Activated CD4-positive, alpha-beta memory T cell treated with anti-CD3 and anti-CD28 coated beads for 36 hours (primary cell): ENCODE results near the gene VPS37D. TPM values are rescaled to one million over a fixed set of nuclear protein-coding genes. Genes with fewer than 3 reads are reported as not detected.
A peak's percentile ranks its signal among the peaks of the same experiment; 100 is the strongest.
"Not testable (repeated sequence)": the region's sequence is repeated elsewhere in the genome, so short reads cannot be mapped to it uniquely, and the experiment has no call there.

ENCODE experiments used
- CTCF ChIA-PET: fragments of 350-600 bp; sonication (Branson Sonifier 250); formaldehyde crosslinking; loops from one replicate; lab custom pipeline; 2021; ENCODE audit warnings: antibody characterized with exemption, inconsistent platforms; lab: Charles Lee
- POLR2A ChIA-PET: fragments of 350-600 bp; sonication (Branson Sonifier 250); formaldehyde crosslinking; loops from one replicate; lab custom pipeline; 2021; ENCODE audit warnings: antibody characterized with exemption; lab: Charles Lee
- DNase-seq: peaks from one replicate; pipeline ENCODE4 v3.0.0-alpha.2; 2020
- H3K27ac Mint-ChIP-seq: one replicate; pipeline ENCODE4 v1.8.0; 2021; ENCODE audit warnings: mixed read lengths
- H3K27me3 Mint-ChIP-seq: one replicate; pipeline ENCODE4 v1.8.0; 2021; ENCODE audit warnings: mixed read lengths
- H3K36me3 Mint-ChIP-seq: one replicate; pipeline ENCODE4 v1.8.0; 2021; ENCODE audit warnings: mixed read lengths
- H3K4me1 Mint-ChIP-seq: one replicate; pipeline ENCODE4 v1.8.0; 2021; ENCODE audit warnings: low read depth, mixed read lengths
- H3K4me3 Mint-ChIP-seq: one replicate; pipeline ENCODE4 v1.8.0; 2021; ENCODE audit warnings: mild to moderate bottlenecking, mixed read lengths
- H3K9me3 Mint-ChIP-seq: one replicate; pipeline ENCODE4 v1.8.0; 2021; ENCODE audit warnings: mixed read lengths
- intact Hi-C: fragments of 100-400 bp; cut with micrococcal nuclease; formaldehyde crosslinking; loops from one replicate; pipeline ENCODE4 v1.15.1; 2023
- total RNA-seq, 2 experiments: library from RNA; stranded (reverse); gene quantifications; one replicate each; pipeline ENCODE4 v1.2.3, GENCODE V29; 2021

Gene VPS37D
- total RNA-seq, 2 experiments from 2014 or later, result 0.22 to 0.26 TPM

GRCh38 chr7:73715648-73716317 is 48.2 kb downstream of the VPS37D start:
- no peaks in the 10 kb centered on the region for H3K27me3 Mint-ChIP-seq
- DNase-seq, result peak; percentile 89
- intact Hi-C loops, result loop anchor here (1.0 to 5.0 kb wide), 2 partner anchors 9 to 137 kb away; no protein-coding TSS in a partner anchor
- peak overlapping the region; percentile 69 for H3K27ac Mint-ChIP-seq
- peaks cover 40% of the 10 kb centered on the region for H3K4me1 Mint-ChIP-seq
- H3K9me3 Mint-ChIP-seq, result no peaks in the 10 kb centered on the region
- peak overlapping the region; percentile 35 for H3K4me3 Mint-ChIP-seq
- CTCF ChIA-PET, result interaction anchor here (1.0 to 3.3 kb wide), 5 partner anchors 9 to 109 kb away, joined by 4 to 20 read pairs (median 5); partner anchors contain the start of genes ABHD11 and VPS37D
- POLR2A ChIA-PET, result interaction anchor here (1.7 to 3.6 kb wide), 2 partner anchors 9 to 12 kb away, joined by 8 to 18 read pairs; no protein-coding TSS in a partner anchor
- peaks cover 6% of the 10 kb centered on the region for H3K36me3 Mint-ChIP-seq

GRCh38 chr7:73716318-73716890 is 48.8 kb downstream of the VPS37D start:
- CTCF ChIA-PET, result interaction anchor here (0.9 to 3.3 kb wide), 6 partner anchors 9 to 109 kb away, joined by 3 to 20 read pairs (median 5); partner anchors contain the start of genes ABHD11 and VPS37D
- POLR2A ChIA-PET, result interaction anchor here (0.5 to 3.6 kb wide), 5 partner anchors 10 to 90 kb away, joined by 3 to 18 read pairs (median 7); partner anchors contain the start of gene ABHD11

GRCh38 chr7:73717025-73717807 is 49.6 kb downstream of the VPS37D start:
- ChIA-PET CTCF (interaction anchor here (0.9 to 3.3 kb wide), 6 partner anchors 15 to 110 kb away, joined by 3 to 20 read pairs (median 5); partner anchors contain the start of genes ABHD11 and VPS37D), POLR2A (interaction anchor here (0.5 to 3.6 kb wide), 5 partner anchors 11 to 195 kb away, joined by 3 to 18 read pairs (median 3); partner anchors contain the start of genes ABHD11 and BAZ1B)
- Mint-ChIP-seq H3K9me3 (no peaks in the 10 kb centered on the region), H3K27me3 (no peaks in the 10 kb centered on the region), H3K4me3 (peak overlapping the region; percentile 68), H3K27ac (peak overlapping the region; percentile 62), H3K4me1 (peaks cover 40% of the 10 kb centered on the region), H3K36me3 (peaks cover 6% of the 10 kb centered on the region)
- intact Hi-C loops, result loop anchor here (5.0 kb wide), 1 partner anchor 135 kb away; no protein-coding TSS in a partner anchor
- no peak for DNase-seq

More at GRCh38 chr7:73716318-73716890, 48.8 kb downstream of the VPS37D start:
- Mint-ChIP-seq H3K36me3 (peaks cover 6% of the 10 kb centered on the region), H3K4me3 (peak overlapping the region; percentile 7), H3K9me3 (no peaks in the 10 kb centered on the region), H3K4me1 (peaks cover 40% of the 10 kb centered on the region), H3K27me3 (no peaks in the 10 kb centered on the region), H3K27ac (peak overlapping the region; percentile 28)
- intact Hi-C loops, result loop anchor here (5.0 kb wide), 1 partner anchor 136 kb away; no protein-coding TSS in a partner anchor
- no peak for DNase-seq

GRCh38 chr7:73717991-73718405 is 50.4 kb downstream of the VPS37D start:
- Mint-ChIP-seq H3K4me3 (peak overlapping the region; percentile 68), H3K36me3 (peaks cover 6% of the 10 kb centered on the region), H3K4me1 (peaks cover 36% of the 10 kb centered on the region), H3K27me3 (no peaks in the 10 kb centered on the region), H3K9me3 (no peaks in the 10 kb centered on the region), H3K27ac (peak overlapping the region; percentile 62)
- DNase-seq, result peak; percentile 91
- ChIA-PET CTCF (interaction anchor here (1.0 to 3.3 kb wide), 3 partner anchors 17 to 111 kb away, joined by 5 to 20 read pairs (median 10); no protein-coding TSS in a partner anchor), POLR2A (interaction anchor here (2.0 to 3.6 kb wide), 2 partner anchors 14 to 20 kb away, joined by 7 to 18 read pairs; partner anchors contain the start of gene ABHD11)
- intact Hi-C loops, result loop anchor here (1.0 to 5.0 kb wide), 7 partner anchors 15 to 140 kb away; partner anchors contain the start of genes ABHD11, BUD23, DNAJC30 and TBL2

GRCh38 chr7:73718438-73718881 is 50.8 kb downstream of the VPS37D start:
- Mint-ChIP-seq H3K4me3 (peak overlapping the region; percentile 68), H3K27me3 (no peaks in the 10 kb centered on the region), H3K9me3 (no peaks in the 10 kb centered on the region), H3K36me3 (peaks cover 6% of the 10 kb centered on the region), H3K27ac (peak overlapping the region; percentile 62), H3K4me1 (peaks cover 34% of the 10 kb centered on the region)
- POLR2A ChIA-PET, result interaction anchor here (2.0 to 3.6 kb wide), 2 partner anchors 15 to 20 kb away, joined by 7 to 18 read pairs; partner anchors contain the start of gene ABHD11
- DNase-seq, result peak; percentile 56
- intact Hi-C loops, result loop anchor here (1.0 to 5.0 kb wide), 7 partner anchors 16 to 140 kb away; partner anchors contain the start of genes ABHD11, BUD23, DNAJC30 and TBL2
- CTCF ChIA-PET, result interaction anchor here (1.0 to 3.3 kb wide), 3 partner anchors 17 to 111 kb away, joined by 5 to 20 read pairs (median 10); no protein-coding TSS in a partner anchor

- intact Hi-C loops, result loop anchor here (1.0 to 5.0 kb wide), 7 partner anchors 15 to 141 kb away; partner anchors contain the start of genes ABHD11, BUD23, DNAJC30 and TBL2
- H3K27me3 Mint-ChIP-seq, result no peaks in the 10 kb centered on the region
- peak within 1 kb of the TSS; percentile 70 for H3K4me3 Mint-ChIP-seq
- peaks cover 34% of the 10 kb centered on the region for H3K4me1 Mint-ChIP-seq
- H3K27ac Mint-ChIP-seq, result peak within 1 kb of the TSS; percentile 62
- H3K36me3 Mint-ChIP-seq, result peaks cover 6% of the 10 kb centered on the region
- ChIA-PET POLR2A (interaction anchor here (0.8 kb wide), 1 partner anchor 57 kb away, joined by 3 read pairs; no protein-coding TSS in a partner anchor), CTCF (interaction anchor here (0.6 to 2.3 kb wide), 3 partner anchors 16 to 112 kb away, joined by 3 to 12 read pairs (median 11); no protein-coding TSS in a partner anchor)
- H3K9me3 Mint-ChIP-seq, result no peaks in the 10 kb centered on the region
- DNase-seq, result peak; percentile 81
Observed at GRCh38 chr7:73718905-73719805, 51.5 kb downstream of the VPS37D start, which contains the start of gene STX1A. STX1A (minus strand) TSS chr7:73719669; CDS start chr7:73719631, 38 bp downstream.

GRCh38 chr7:73719806-73720169 is 52.2 kb downstream of the VPS37D start:
- DNase-seq, result no peak
- intact Hi-C loops, result loop anchor here (2.0 to 5.0 kb wide), 3 partner anchors 17 to 133 kb away; partner anchors contain the start of gene VPS37D
- Mint-ChIP-seq H3K4me3 (peak overlapping the region; percentile 70), H3K9me3 (no peaks in the 10 kb centered on the region), H3K36me3 (peaks cover 6% of the 10 kb centered on the region), H3K27me3 (no peaks in the 10 kb centered on the region), H3K27ac (peak overlapping the region; percentile 15), H3K4me1 (peaks cover 34% of the 10 kb centered on the region)
- ChIA-PET POLR2A (interaction anchor here (0.8 kb wide), 1 partner anchor 57 kb away, joined by 3 read pairs; no protein-coding TSS in a partner anchor), CTCF (interaction anchor here (0.6 to 2.3 kb wide), 4 partner anchors 15 to 113 kb away, joined by 3 to 12 read pairs (median 7); partner anchors contain the start of gene VPS37D)

GRCh38 chr7:73720443-73720842 is 52.8 kb downstream of the VPS37D start:
- Mint-ChIP-seq H3K4me1 (peaks cover 30% of the 10 kb centered on the region), H3K4me3 (peak overlapping the region; percentile 70)
- CTCF ChIA-PET, result interaction anchor here (1.2 to 2.3 kb wide), 3 partner anchors 14 to 113 kb away, joined by 3 to 12 read pairs (median 11); partner anchors contain the start of gene VPS37D
- H3K27me3 Mint-ChIP-seq, H3K27ac Mint-ChIP-seq, POLR2A ChIA-PET, intact Hi-C loops, H3K9me3 Mint-ChIP-seq, DNase-seq, H3K36me3 Mint-ChIP-seq: not testable (repeated sequence)

GRCh38 chr7:73721377-73721817 is 53.8 kb downstream of the VPS37D start:
- POLR2A ChIA-PET, result no interaction called here

More at GRCh38 chr7:73721377-73721817, 53.8 kb downstream of the VPS37D start:
- no peaks in the 10 kb centered on the region for H3K9me3 Mint-ChIP-seq
- H3K4me3 Mint-ChIP-seq, result no peak overlapping the region
- no peaks in the 10 kb centered on the region for H3K27me3 Mint-ChIP-seq
- DNase-seq, result no peak
- CTCF ChIA-PET, result interaction anchor here (0.6 to 1.2 kb wide), 2 partner anchors 81 to 115 kb away, joined by 3 to 4 read pairs; no protein-coding TSS in a partner anchor
- peaks cover 2% of the 10 kb centered on the region for H3K36me3 Mint-ChIP-seq
- H3K4me1 Mint-ChIP-seq, result peaks cover 20% of the 10 kb centered on the region
- H3K27ac Mint-ChIP-seq, result no peak overlapping the region
- intact Hi-C loops, result no loop called here
